Activated T-cell treated with anti-CD3 and anti-CD28 coated beads, Interleukin-2, amount 50 U/mL, for 24 hours (primary cell): ENCODE data around the gene EXOC6.
A peak's percentile ranks its signal among the peaks of the same experiment; 100 is the strongest.

Experiments
- DNase-seq: peaks from one replicate; pipeline ENCODE4 v3.0.0-alpha.2; 2020
- H3K27ac Mint-ChIP-seq: 2 replicates; pipeline ENCODE4 v1.8.0; 2020; ENCODE audit warnings: mild to moderate bottlenecking, mixed read lengths
- H3K27me3 Mint-ChIP-seq: 2 replicates; pipeline ENCODE4 v1.8.0; 2020; ENCODE audit warnings: mixed read lengths
- H3K36me3 Mint-ChIP-seq: 2 replicates; pipeline ENCODE4 v1.8.0; 2020; ENCODE audit warnings: low read depth, mixed read lengths
- H3K4me1 Mint-ChIP-seq: 2 replicates; pipeline ENCODE4 v1.8.0; 2020; ENCODE audit warnings: low read depth, mixed read lengths
- H3K4me3 Mint-ChIP-seq: 2 replicates; pipeline ENCODE4 v1.8.0; 2020; ENCODE audit warnings: mild to moderate bottlenecking, moderate library complexity, mixed read lengths
- H3K9me3 Mint-ChIP-seq: 2 replicates; pipeline ENCODE4 v1.8.0; 2020; ENCODE audit warnings: mixed read lengths

The EXOC6 gene

DNA sequence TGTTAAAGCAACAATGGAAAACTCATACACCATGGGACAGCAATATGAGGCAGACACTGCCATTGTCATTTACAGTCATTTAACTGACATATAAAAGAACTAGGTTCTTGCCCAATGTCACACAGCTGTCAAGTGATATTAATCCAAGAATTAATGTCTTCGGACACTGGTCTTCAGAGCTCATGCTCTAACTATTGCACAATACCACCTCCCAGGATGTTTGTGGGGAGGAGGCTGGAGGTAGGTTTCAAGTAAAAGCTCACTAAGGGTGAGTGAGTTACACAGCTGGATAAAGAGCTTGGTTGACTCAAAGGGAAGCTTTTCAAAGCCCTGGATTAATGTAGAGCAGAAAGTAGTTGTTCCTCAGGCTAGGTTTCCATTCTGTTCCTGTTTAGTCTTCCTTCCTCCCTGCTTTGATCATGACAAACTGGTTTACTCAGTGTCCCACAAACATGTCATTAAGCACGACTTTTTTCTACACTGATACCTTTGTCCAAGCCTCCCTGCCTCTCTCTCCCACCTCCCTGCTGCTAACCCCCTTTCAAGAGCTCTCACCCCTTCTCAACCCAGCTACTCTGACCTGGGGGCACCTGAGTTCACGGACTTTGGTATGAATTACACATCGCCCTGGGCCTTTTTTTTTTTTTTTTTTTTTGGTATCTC is 987 bp upstream of the EXOC6 start:
- peak overlapping the region; percentile 56 for H3K27ac Mint-ChIP-seq
- H3K36me3 Mint-ChIP-seq = peaks cover 8% of the 10 kb centered on the region
- no peaks in the 10 kb centered on the region for H3K27me3 Mint-ChIP-seq
- DNase-seq = no peak
- peaks cover 39% of the 10 kb centered on the region for H3K4me1 Mint-ChIP-seq
- H3K9me3 Mint-ChIP-seq = no peaks in the 10 kb centered on the region
- peak overlapping the region; percentile 83 for H3K4me3 Mint-ChIP-seq

DNA sequence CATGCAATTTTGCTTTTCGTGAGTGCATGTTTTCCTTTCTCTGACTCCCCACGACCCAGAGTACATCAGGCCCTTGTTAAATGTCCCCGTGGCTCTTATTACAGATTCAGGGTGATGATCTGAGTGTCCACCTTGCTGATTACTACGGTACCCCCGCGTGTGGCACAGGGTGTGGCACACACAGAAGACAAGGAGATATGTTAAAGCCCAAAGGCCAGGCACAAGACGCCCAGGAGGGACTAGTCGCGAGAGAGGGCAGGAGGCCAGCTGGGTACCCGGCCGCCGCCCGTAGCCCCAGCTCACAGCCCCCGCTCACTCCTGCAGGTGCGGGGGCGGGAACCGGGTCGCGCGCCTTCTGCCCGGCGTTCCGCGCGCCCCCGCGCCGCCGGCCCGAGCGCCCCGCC is 281 bp upstream of the EXOC6 start:
- peaks cover 8% of the 10 kb centered on the region for H3K36me3 Mint-ChIP-seq
- peak overlapping the region; percentile 83 for H3K4me3 Mint-ChIP-seq
- peak overlapping the region; percentile 90 for H3K27ac Mint-ChIP-seq
- no peaks in the 10 kb centered on the region for H3K27me3 Mint-ChIP-seq
- no peaks in the 10 kb centered on the region for H3K9me3 Mint-ChIP-seq
- DNase-seq = no peak
- H3K4me1 Mint-ChIP-seq = peaks cover 41% of the 10 kb centered on the region

GRCh38 chr10:92849234-92849525 is 860 bp downstream of the EXOC6 start:
- Mint-ChIP-seq H3K4me1 (peaks cover 44% of the 10 kb centered on the region), H3K27ac (peak overlapping the region; percentile 79), H3K9me3 (no peaks in the 10 kb centered on the region), H3K36me3 (peaks cover 8% of the 10 kb centered on the region), H3K27me3 (no peaks in the 10 kb centered on the region), H3K4me3 (peak overlapping the region; percentile 81)
- DNase-seq = no peak

- no peak for DNase-seq
- peaks cover 48% of the 10 kb centered on the region for H3K4me1 Mint-ChIP-seq
- peak overlapping the region; percentile 81 for H3K4me3 Mint-ChIP-seq
- H3K27me3 Mint-ChIP-seq = no peaks in the 10 kb centered on the region
- peak overlapping the region; percentile 79 for H3K27ac Mint-ChIP-seq
- H3K36me3 Mint-ChIP-seq = peaks cover 8% of the 10 kb centered on the region
- no peaks in the 10 kb centered on the region for H3K9me3 Mint-ChIP-seq
Observed at GRCh38 chr10:92849576-92850090, 1.3 kb downstream of the EXOC6 start.

DNA sequence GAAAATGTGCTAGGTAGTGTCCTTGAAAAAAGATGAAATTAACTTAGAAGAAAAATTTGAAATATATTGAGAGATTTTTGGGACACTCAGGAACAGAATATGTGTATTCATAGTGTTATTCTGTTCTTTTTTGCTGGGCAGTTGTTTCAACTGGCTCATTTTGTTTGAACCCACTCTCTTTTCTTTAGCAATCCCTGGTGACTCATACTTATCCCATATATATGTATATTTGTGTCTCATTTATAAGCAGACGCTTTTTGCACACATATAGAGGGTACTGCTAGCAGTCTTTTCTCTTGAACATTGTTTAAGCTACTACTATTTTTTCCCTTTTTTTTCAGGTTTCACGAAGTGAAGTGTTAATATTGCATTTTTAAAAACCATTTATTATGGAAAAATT is 1.9 kb downstream of the EXOC6 start:
- no peaks in the 10 kb centered on the region for H3K27me3 Mint-ChIP-seq
- H3K9me3 Mint-ChIP-seq = no peaks in the 10 kb centered on the region
- no peak overlapping the region for H3K4me3 Mint-ChIP-seq
- no peak overlapping the region for H3K27ac Mint-ChIP-seq
- no peak for DNase-seq
- H3K36me3 Mint-ChIP-seq = peaks cover 8% of the 10 kb centered on the region
- H3K4me1 Mint-ChIP-seq = peaks cover 51% of the 10 kb centered on the region

GRCh38 chr10:92851003-92851402 is 2.7 kb downstream of the EXOC6 start:
- Mint-ChIP-seq H3K9me3 (no peaks in the 10 kb centered on the region), H3K27me3 (no peaks in the 10 kb centered on the region), H3K36me3 (peaks cover 8% of the 10 kb centered on the region), H3K4me1 (peaks cover 49% of the 10 kb centered on the region), H3K4me3 (no peak overlapping the region), H3K27ac (no peak overlapping the region)
- DNase-seq = no peak

DNA sequence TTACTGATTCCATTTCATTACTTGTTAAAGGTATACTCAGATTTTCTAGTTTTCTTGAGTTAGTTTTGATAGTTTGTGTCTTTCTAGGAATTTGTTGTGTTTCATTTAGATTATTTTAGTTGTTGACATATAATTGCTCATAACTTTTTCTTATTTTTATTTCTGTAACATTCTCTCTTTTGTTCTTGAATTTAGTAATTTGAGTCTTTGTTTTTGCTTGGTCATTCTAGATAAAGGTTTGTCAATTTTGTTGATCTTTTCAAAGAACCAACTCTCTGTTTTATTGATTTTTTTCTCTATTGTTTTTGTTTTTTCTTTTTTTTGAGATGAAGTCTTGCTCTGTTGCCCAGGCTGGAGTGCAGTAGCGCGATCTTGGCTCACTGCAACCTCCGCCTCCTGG is 7.2 kb downstream of the EXOC6 start:
- peaks cover 21% of the 10 kb centered on the region for H3K9me3 Mint-ChIP-seq
- no peak for DNase-seq
- no peak overlapping the region for H3K27ac Mint-ChIP-seq
- H3K4me1 Mint-ChIP-seq = peaks cover 18% of the 10 kb centered on the region
- peaks cover 18% of the 10 kb centered on the region for H3K36me3 Mint-ChIP-seq
- H3K4me3 Mint-ChIP-seq = no peak overlapping the region
- no peaks in the 10 kb centered on the region for H3K27me3 Mint-ChIP-seq

DNA sequence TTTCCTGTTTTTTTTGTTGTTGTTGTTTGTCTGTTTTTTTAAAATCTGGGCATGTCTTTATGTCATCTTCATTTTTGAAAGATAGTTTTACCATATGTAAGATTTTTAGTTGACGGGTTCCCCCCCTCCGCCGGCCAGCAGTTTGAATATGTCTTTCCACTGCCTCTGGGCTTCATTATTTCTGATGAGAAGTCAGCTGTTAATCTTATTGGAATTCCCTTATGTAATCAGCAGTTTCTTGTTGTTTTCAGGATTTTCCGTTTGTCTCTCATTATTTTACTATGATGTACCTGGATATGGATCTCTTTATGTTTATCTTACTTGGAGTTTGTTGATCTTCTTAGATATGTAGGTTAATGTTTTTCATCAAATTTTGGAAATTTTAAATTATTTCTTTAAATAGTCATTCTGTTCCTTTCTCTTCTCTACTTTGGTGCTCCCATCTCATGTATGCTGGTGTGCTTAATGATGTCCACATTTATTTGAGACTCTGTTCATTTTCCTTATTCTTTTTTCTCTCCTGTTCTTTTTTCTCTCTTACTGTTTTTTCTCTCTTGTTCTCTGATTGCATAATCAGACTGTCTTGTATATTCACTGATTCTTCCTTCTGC is 9.7 kb downstream of the EXOC6 start:
- H3K27ac Mint-ChIP-seq = no peak overlapping the region
- peaks cover 21% of the 10 kb centered on the region for H3K9me3 Mint-ChIP-seq
- H3K4me1 Mint-ChIP-seq = peaks cover 22% of the 10 kb centered on the region
- no peak overlapping the region for H3K4me3 Mint-ChIP-seq
- no peak for DNase-seq
- H3K27me3 Mint-ChIP-seq = no peaks in the 10 kb centered on the region
- peaks cover 18% of the 10 kb centered on the region for H3K36me3 Mint-ChIP-seq

- peaks cover 15% of the 10 kb centered on the region for H3K4me1 Mint-ChIP-seq
- H3K27me3 Mint-ChIP-seq = no peaks in the 10 kb centered on the region
- DNase-seq = no peak
- H3K36me3 Mint-ChIP-seq = peaks cover 2% of the 10 kb centered on the region
- no peak overlapping the region for H3K4me3 Mint-ChIP-seq
- no peak overlapping the region for H3K27ac Mint-ChIP-seq
- H3K9me3 Mint-ChIP-seq = no peaks in the 10 kb centered on the region
Observed at GRCh38 chr10:92867235-92867634, 18.9 kb downstream of the EXOC6 start.

GRCh38 chr10:92868036-92868435 is 19.7 kb downstream of the EXOC6 start:
- no peaks in the 10 kb centered on the region for H3K27me3 Mint-ChIP-seq
- H3K4me3 Mint-ChIP-seq = no peak overlapping the region
- no peak overlapping the region for H3K27ac Mint-ChIP-seq
- no peaks in the 10 kb centered on the region for H3K9me3 Mint-ChIP-seq
- peaks cover 17% of the 10 kb centered on the region for H3K4me1 Mint-ChIP-seq
- DNase-seq = no peak
- peaks cover 2% of the 10 kb centered on the region for H3K36me3 Mint-ChIP-seq

DNA sequence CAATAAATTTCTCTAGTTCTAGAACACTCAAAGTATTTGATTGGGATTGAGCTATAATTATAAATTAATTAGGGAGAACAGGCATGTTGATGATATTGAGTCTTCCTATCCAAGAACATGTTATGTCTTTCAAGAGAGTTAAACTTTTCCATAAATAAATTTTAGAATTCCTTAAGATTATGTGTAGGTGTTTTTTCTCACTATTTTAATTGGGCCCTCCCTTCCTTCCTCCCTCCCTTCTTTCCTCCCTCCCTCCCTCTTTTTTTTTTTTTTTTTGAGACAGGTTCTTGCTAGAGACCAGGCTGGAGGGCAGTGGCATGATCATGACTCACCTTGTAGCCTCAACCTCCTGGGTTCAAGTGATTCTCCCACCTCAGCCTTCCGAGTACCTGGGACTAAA is 20.2 kb downstream of the EXOC6 start:
- H3K4me1 Mint-ChIP-seq = peaks cover 20% of the 10 kb centered on the region
- no peaks in the 10 kb centered on the region for H3K27me3 Mint-ChIP-seq
- no peak for DNase-seq
- no peak overlapping the region for H3K4me3 Mint-ChIP-seq
- H3K9me3 Mint-ChIP-seq = no peaks in the 10 kb centered on the region
- peaks cover 2% of the 10 kb centered on the region for H3K36me3 Mint-ChIP-seq
- no peak overlapping the region for H3K27ac Mint-ChIP-seq

DNA sequence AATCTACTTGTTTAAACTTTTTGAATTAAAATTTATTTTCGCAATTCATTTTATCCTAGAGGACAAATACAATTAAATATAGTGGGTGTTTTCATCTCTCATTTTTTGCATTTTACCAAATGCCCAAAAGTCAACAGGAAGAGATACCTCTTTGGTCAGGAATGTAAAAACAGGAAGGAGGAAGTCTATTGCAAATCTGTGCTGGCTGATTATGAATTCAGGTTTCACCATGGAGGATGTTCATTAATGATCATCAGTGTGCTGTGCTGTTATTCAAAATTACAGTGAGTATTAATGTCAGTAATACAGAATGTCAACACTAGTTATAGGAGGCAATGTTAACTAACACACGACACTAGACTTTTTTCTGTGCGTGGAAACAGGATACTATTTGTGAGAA is 24.7 kb downstream of the EXOC6 start:
- DNase-seq = no peak
- no peaks in the 10 kb centered on the region for H3K36me3 Mint-ChIP-seq
- no peak overlapping the region for H3K27ac Mint-ChIP-seq
- H3K9me3 Mint-ChIP-seq = no peaks in the 10 kb centered on the region
- no peak overlapping the region for H3K4me3 Mint-ChIP-seq
- H3K4me1 Mint-ChIP-seq = peaks cover 42% of the 10 kb centered on the region
- H3K27me3 Mint-ChIP-seq = no peaks in the 10 kb centered on the region

DNA sequence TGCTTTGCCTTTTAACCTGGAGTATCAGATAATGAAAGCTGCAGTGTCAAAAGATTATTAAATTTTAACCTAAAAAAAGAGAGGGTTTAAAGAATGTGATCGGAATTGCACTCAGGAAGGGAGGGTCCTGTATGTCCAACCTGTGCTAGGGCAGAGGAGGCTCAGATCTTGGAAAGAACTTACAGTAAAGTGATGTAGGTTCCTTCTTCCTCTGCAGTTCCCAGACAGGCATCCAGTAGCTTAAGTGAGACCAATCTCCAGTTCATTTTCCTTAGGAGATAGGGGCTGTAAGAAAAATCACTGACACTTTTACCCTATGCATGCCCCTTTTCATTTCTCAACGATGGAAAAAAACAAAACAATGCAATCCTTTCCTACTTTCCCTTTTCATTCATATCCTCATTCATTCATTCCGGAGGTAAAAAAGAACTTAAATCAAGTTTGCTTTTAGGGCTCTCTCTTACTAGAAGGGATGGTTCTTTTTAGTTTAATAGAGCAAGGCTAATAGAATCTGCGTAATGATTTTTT is 28.3 kb downstream of the EXOC6 start:
- no peak for DNase-seq
- Mint-ChIP-seq H3K27ac (no peak overlapping the region), H3K36me3 (no peaks in the 10 kb centered on the region), H3K4me1 (peaks cover 39% of the 10 kb centered on the region), H3K9me3 (no peaks in the 10 kb centered on the region), H3K27me3 (no peaks in the 10 kb centered on the region), H3K4me3 (peak overlapping the region; percentile 3)

GRCh38 chr10:92880233-92880861 is 32.0 kb downstream of the EXOC6 start:
- Mint-ChIP-seq H3K36me3 (no peaks in the 10 kb centered on the region), H3K9me3 (no peaks in the 10 kb centered on the region), H3K4me1 (peaks cover 23% of the 10 kb centered on the region), H3K27ac (no peak overlapping the region), H3K27me3 (no peaks in the 10 kb centered on the region), H3K4me3 (no peak overlapping the region)
- DNase-seq = no peak

GRCh38 chr10:92880917-92881316 is 32.6 kb downstream of the EXOC6 start:
- Mint-ChIP-seq H3K27ac (no peak overlapping the region), H3K9me3 (no peaks in the 10 kb centered on the region), H3K27me3 (no peaks in the 10 kb centered on the region), H3K36me3 (no peaks in the 10 kb centered on the region), H3K4me1 (peaks cover 23% of the 10 kb centered on the region), H3K4me3 (no peak overlapping the region)
- DNase-seq = no peak
